ENCODE results near the gene ESR1. TPM values are rescaled to one million over a fixed set of nuclear protein-coding genes. Genes with fewer than 3 reads are reported as not detected.

Gene ESR1
- total RNA-seq, 1 donor from 2014 or later: not detected

- Mint-ChIP-seq H3K36me3 (peaks cover 17% of the 10 kb centered on the region), H3K4me1 (no peaks in the 10 kb centered on the region), H3K4me3 (no peak overlapping the region), H3K27me3 (ENCODE audit: low read depth) (no peaks in the 10 kb centered on the region), H3K27ac (no peak overlapping the region), H3K9me3 (peaks cover 3% of the 10 kb centered on the region)
- TF ChIP-seq CTCF (IDR thresholded peaks at IDR 0.05; ENCODE audit: unreplicated experiment): no peak
- no peak for DNase-seq (ENCODE audit: low spot score in 2 of 2, unreplicated experiment in 2 of 2)
Measured at GRCh38 chr6:152166497-152166896, 359.0 kb downstream of the ESR1 start.

GRCh38 chr6:152166897-152167296 lies 359.4 kb downstream of the ESR1 start:
- H3K4me1 Mint-ChIP-seq: no peaks in the 10 kb centered on the region
- peaks cover 3% of the 10 kb centered on the region for H3K9me3 Mint-ChIP-seq
- H3K4me3 Mint-ChIP-seq: no peak overlapping the region
- peaks cover 17% of the 10 kb centered on the region for H3K36me3 Mint-ChIP-seq
- TF ChIP-seq CTCF (IDR thresholded peaks at IDR 0.05; ENCODE audit: unreplicated experiment): no peak
- H3K27me3 Mint-ChIP-seq (ENCODE audit: low read depth): no peaks in the 10 kb centered on the region
- DNase-seq (ENCODE audit: low spot score in 2 of 2, unreplicated experiment in 2 of 2): no peak
- H3K27ac Mint-ChIP-seq: no peak overlapping the region

GRCh38 chr6:152167641-152168603 lies 360.4 kb downstream of the ESR1 start:
- Mint-ChIP-seq H3K27ac (no peak overlapping the region), H3K27me3 (ENCODE audit: low read depth) (no peaks in the 10 kb centered on the region), H3K4me1 (no peaks in the 10 kb centered on the region), H3K4me3 (no peak overlapping the region), H3K36me3 (peaks cover 17% of the 10 kb centered on the region), H3K9me3 (peaks cover 3% of the 10 kb centered on the region)
- TF ChIP-seq CTCF (IDR thresholded peaks at IDR 0.05; ENCODE audit: unreplicated experiment): no peak
- DNase-seq (ENCODE audit: low spot score in 2 of 2, unreplicated experiment in 2 of 2): no peak

- DNase-seq (ENCODE audit: low spot score in 2 of 2, unreplicated experiment in 2 of 2): no peak
- no peaks in the 10 kb centered on the region for H3K4me1 Mint-ChIP-seq
- peaks cover 7% of the 10 kb centered on the region for H3K9me3 Mint-ChIP-seq
- no peak overlapping the region for H3K27ac Mint-ChIP-seq
- H3K36me3 Mint-ChIP-seq: peaks cover 12% of the 10 kb centered on the region
- no peak overlapping the region for H3K4me3 Mint-ChIP-seq
- no peaks in the 10 kb centered on the region for H3K27me3 Mint-ChIP-seq (ENCODE audit: low read depth)
- TF ChIP-seq CTCF (IDR thresholded peaks at IDR 0.05; ENCODE audit: unreplicated experiment): no peak
Measured at GRCh38 chr6:152170313-152170701, 362.8 kb downstream of the ESR1 start.

- Mint-ChIP-seq H3K4me3 (no peak overlapping the region), H3K27ac (no peak overlapping the region), H3K27me3 (ENCODE audit: low read depth) (no peaks in the 10 kb centered on the region), H3K36me3 (peaks cover 12% of the 10 kb centered on the region), H3K9me3 (peaks cover 7% of the 10 kb centered on the region), H3K4me1 (no peaks in the 10 kb centered on the region)
- no peak for TF ChIP-seq CTCF (IDR thresholded peaks at IDR 0.05; ENCODE audit: unreplicated experiment)
- DNase-seq (ENCODE audit: low spot score in 2 of 2, unreplicated experiment in 2 of 2): no peak
Measured at GRCh38 chr6:152170702-152171667, 363.5 kb downstream of the ESR1 start.
